Neural progenitor cell (in vitro differentiated cells): Measurements from ENCODE around the gene C1RL.

Experiments used
- CTCF ChIP-seq: fragments of 200-600 bp; sonication (generic); IDR thresholded peaks from 2 replicates; pipeline ENCODE4 v1.5.1; 2017; ENCODE audit warnings: antibody characterized with exemption, mild to moderate bottlenecking
- EZH2 ChIP-seq: fragments of 200-600 bp; sonication (generic); IDR thresholded peaks from 2 replicates; pipeline ENCODE4 v1.6.1; 2017; ENCODE audit warnings: antibody characterized with exemption, mild to moderate bottlenecking, moderate library complexity

GRCh38 chr12:7110661-7111060 is 1.6 kb upstream of the C1RL start:
- TF ChIP-seq CTCF, result no peak
- TF ChIP-seq EZH2, result no peak
